ENCODE data around the gene MPG. TPM values are rescaled to one million over a fixed set of nuclear protein-coding genes. Genes with fewer than 3 reads are reported as not detected.

MPG gene
- total RNA-seq, 2 experiments from 2014 or later: 45.8 to 48.1 TPM

- ATAC-seq (ENCODE audit: low read depth) (no peak), DNase-seq (no peak)
- peaks cover 3% of the 10 kb centered on the region for H3K27me3 Mint-ChIP-seq
- H3K9me3 Mint-ChIP-seq: no peaks in the 10 kb centered on the region
- POLR2A ChIA-PET: interaction anchor here (1.0 to 4.0 kb wide), 2 partner anchors 12 to 31 kb away, joined by 4 to 52 read pairs; partner anchors contain the start of genes POLR3K and SNRNP25
- H3K27ac Mint-ChIP-seq: no peak overlapping the region
- no peaks in the 10 kb centered on the region for H3K4me1 Mint-ChIP-seq
- H3K4me3 Mint-ChIP-seq: no peak overlapping the region
- H3K36me3 Mint-ChIP-seq: no peaks in the 10 kb centered on the region
Measured at GRCh38 chr16:64914-65255, 13.1 kb upstream of the MPG start.

- Mint-ChIP-seq H3K27ac (no peak overlapping the region), H3K4me3 (no peak overlapping the region), H3K4me1 (no peaks in the 10 kb centered on the region), H3K36me3 (no peaks in the 10 kb centered on the region), H3K9me3 (no peaks in the 10 kb centered on the region), H3K27me3 (peaks cover 9% of the 10 kb centered on the region)
- POLR2A ChIA-PET: interaction anchor here (1.1 to 4.0 kb wide), 4 partner anchors 12 to 30 kb away, joined by 5 to 52 read pairs (median 6); partner anchors contain the start of genes POLR3K and SNRNP25
- ATAC-seq (ENCODE audit: low read depth) (peak; percentile 86), DNase-seq (peak; percentile 92)
Measured at GRCh38 chr16:65745-66144, 12.3 kb upstream of the MPG start.

- ATAC-seq (ENCODE audit: low read depth): no peak
- DNase-seq: peak; percentile 31
- Mint-ChIP-seq H3K4me1 (no peaks in the 10 kb centered on the region), H3K27me3 (peaks cover 17% of the 10 kb centered on the region), H3K36me3 (no peaks in the 10 kb centered on the region), H3K9me3 (no peaks in the 10 kb centered on the region), H3K4me3 (no peak overlapping the region), H3K27ac (no peak overlapping the region)
- POLR2A ChIA-PET: interaction anchor here (1.1 to 4.0 kb wide), 4 partner anchors 11 to 29 kb away, joined by 5 to 52 read pairs (median 6); partner anchors contain the start of genes POLR3K and SNRNP25
Measured at GRCh38 chr16:66309-67182, 11.5 kb upstream of the MPG start.

GRCh38 chr16:67183-67791, 10.7 kb upstream of the MPG start:
- H3K4me3 Mint-ChIP-seq: no peak overlapping the region
- H3K36me3 Mint-ChIP-seq: no peaks in the 10 kb centered on the region
- ATAC-seq (ENCODE audit: low read depth) (no peak), DNase-seq (no peak)
- H3K4me1 Mint-ChIP-seq: no peaks in the 10 kb centered on the region
- POLR2A ChIA-PET: interaction anchor here (1.5 to 4.0 kb wide), 2 partner anchors 10 to 28 kb away, joined by 3 to 52 read pairs; no protein-coding TSS in a partner anchor
- no peak overlapping the region for H3K27ac Mint-ChIP-seq
- H3K9me3 Mint-ChIP-seq: no peaks in the 10 kb centered on the region
- H3K27me3 Mint-ChIP-seq: peaks cover 20% of the 10 kb centered on the region

GRCh38 chr16:67884-68789, 9.9 kb upstream of the MPG start:
- H3K4me1 Mint-ChIP-seq: peaks cover 3% of the 10 kb centered on the region
- H3K4me3 Mint-ChIP-seq: no peak overlapping the region
- H3K27ac Mint-ChIP-seq: no peak overlapping the region
- DNase-seq (no peak), ATAC-seq (ENCODE audit: low read depth) (no peak)
- H3K27me3 Mint-ChIP-seq: peaks cover 24% of the 10 kb centered on the region
- POLR2A ChIA-PET: interaction anchor here (1.3 to 1.5 kb wide), 2 partner anchors 9 to 29 kb away, joined by 3 to 4 read pairs; no protein-coding TSS in a partner anchor
- H3K9me3 Mint-ChIP-seq: no peaks in the 10 kb centered on the region
- peaks cover 3% of the 10 kb centered on the region for H3K36me3 Mint-ChIP-seq

- POLR2A ChIA-PET: interaction anchor here (1.3 kb wide), 1 partner anchor 28 kb away, joined by 4 read pairs; no protein-coding TSS in a partner anchor
- no peak for DNase-seq
- no peaks in the 10 kb centered on the region for H3K9me3 Mint-ChIP-seq
- no peak overlapping the region for H3K27ac Mint-ChIP-seq
- H3K4me1 Mint-ChIP-seq: peaks cover 3% of the 10 kb centered on the region
- peaks cover 34% of the 10 kb centered on the region for H3K27me3 Mint-ChIP-seq
- no peak overlapping the region for H3K4me3 Mint-ChIP-seq
- peaks cover 3% of the 10 kb centered on the region for H3K36me3 Mint-ChIP-seq
- ATAC-seq (ENCODE audit: low read depth): no peak
Measured at GRCh38 chr16:69181-69580, 8.8 kb upstream of the MPG start.

- DNase-seq (no peak), ATAC-seq (ENCODE audit: low read depth) (no peak)
- H3K27ac Mint-ChIP-seq: no peak overlapping the region
- peaks cover 5% of the 10 kb centered on the region for H3K4me1 Mint-ChIP-seq
- H3K4me3 Mint-ChIP-seq: no peak overlapping the region
- no peaks in the 10 kb centered on the region for H3K9me3 Mint-ChIP-seq
- peaks cover 46% of the 10 kb centered on the region for H3K27me3 Mint-ChIP-seq
- H3K36me3 Mint-ChIP-seq: peaks cover 3% of the 10 kb centered on the region
- POLR2A ChIA-PET: interaction anchor here (1.0 kb wide), 1 partner anchor 15 kb away, joined by 3 read pairs; no protein-coding TSS in a partner anchor
Measured at GRCh38 chr16:71210-71539, 6.8 kb upstream of the MPG start.

- no peak overlapping the region for H3K27ac Mint-ChIP-seq
- H3K4me1 Mint-ChIP-seq: peaks cover 11% of the 10 kb centered on the region
- H3K27me3 Mint-ChIP-seq: peaks cover 46% of the 10 kb centered on the region
- H3K4me3 Mint-ChIP-seq: peak overlapping the region; percentile 25
- no peaks in the 10 kb centered on the region for H3K9me3 Mint-ChIP-seq
- peaks cover 3% of the 10 kb centered on the region for H3K36me3 Mint-ChIP-seq
- POLR2A ChIA-PET: interaction anchor here (0.9 to 1.0 kb wide), 2 partner anchors 16 to 25 kb away, joined by 3 read pairs; no protein-coding TSS in a partner anchor
- DNase-seq (no peak), ATAC-seq (ENCODE audit: low read depth) (no peak)
Measured at GRCh38 chr16:71540-72401, 6.3 kb upstream of the MPG start.

GRCh38 chr16:72561-73548, 5.2 kb upstream of the MPG start, which contains the start of gene RHBDF1:
Gene RHBDF1, minus strand, starts transcription at chr16:72631. Its CDS starts 7,616 bp downstream, at chr16:65015.
- H3K4me1 Mint-ChIP-seq: peaks cover 16% of the 10 kb centered on the region
- peaks cover 3% of the 10 kb centered on the region for H3K36me3 Mint-ChIP-seq
- no peaks in the 10 kb centered on the region for H3K9me3 Mint-ChIP-seq
- ATAC-seq (ENCODE audit: low read depth): peak; percentile 25
- H3K27ac Mint-ChIP-seq: peak within 1 kb of the TSS; percentile 23
- POLR2A ChIA-PET: interaction anchor here (0.9 kb wide), 1 partner anchor 24 kb away, joined by 3 read pairs; no protein-coding TSS in a partner anchor
- DNase-seq: no peak
- peaks cover 45% of the 10 kb centered on the region for H3K27me3 Mint-ChIP-seq
- peak within 1 kb of the TSS; percentile 83 for H3K4me3 Mint-ChIP-seq

GRCh38 chr16:74051-74746, 3.8 kb upstream of the MPG start:
- DNase-seq (no peak), ATAC-seq (ENCODE audit: low read depth) (no peak)
- no peaks in the 10 kb centered on the region for H3K9me3 Mint-ChIP-seq
- peaks cover 43% of the 10 kb centered on the region for H3K27me3 Mint-ChIP-seq
- peaks cover 19% of the 10 kb centered on the region for H3K4me1 Mint-ChIP-seq
- POLR2A ChIA-PET: interaction anchor here (1.5 kb wide), 1 partner anchor 16 kb away, joined by 3 read pairs; no protein-coding TSS in a partner anchor
- H3K27ac Mint-ChIP-seq: no peak overlapping the region
- H3K36me3 Mint-ChIP-seq: peaks cover 3% of the 10 kb centered on the region
- H3K4me3 Mint-ChIP-seq: no peak overlapping the region

Data from activated naive CD8-positive, alpha-beta T cell treated with anti-CD3 and anti-CD28 coated beads, Interleukin-2, amount 10 ng/mL, durations not matched to agents 7 days and 5 days (primary cell).